Natural killer cell treated with Interleukin-12 subunit alpha and Interleukin-12 subunit beta and Interleukin-15 and Interleukin-18, amount 100 ng/mL, for 72 hours (primary cell): ENCODE measurements around the gene MYO16. TPM values are rescaled to one million over a fixed set of nuclear protein-coding genes. Genes with fewer than 3 reads are reported as not detected.

Experiments used
- ATAC-seq, 2 donors: fragments of 150-1000 bp; cut with Tn5 transposase in 1 of 2; sonication (Bioruptor Pico), chemical (Tn5 transposase) in 1 of 2; 2 replicates each; pipeline ENCODE4 v1.10.0; 2021
- DNase-seq: peaks from one replicate; pipeline ENCODE4 v3.0.0; 2022; ENCODE audit warnings: low spot score
- H3K27ac Mint-ChIP-seq, 2 donors: 1 replicate in 1 of 2; 2 replicates in 1 of 2; pipeline ENCODE4 v1.8.0; 2022; ENCODE audit warnings: mixed read lengths in 2 of 2, mild to moderate bottlenecking in 1 of 2, moderate library complexity in 1 of 2
- H3K27me3 Mint-ChIP-seq, 2 donors: 1 replicate in 1 of 2; 2 replicates in 1 of 2; pipeline ENCODE4 v1.8.0; 2022; ENCODE audit warnings: mixed read lengths in 2 of 2
- H3K36me3 Mint-ChIP-seq: one replicate; pipeline ENCODE4 v1.8.0; 2022; ENCODE audit warnings: mixed read lengths
- H3K4me1 Mint-ChIP-seq, 2 donors: 1 replicate in 1 of 2; 2 replicates in 1 of 2; pipeline ENCODE4 v1.8.0; 2022; ENCODE audit warnings: low read depth in 2 of 2, mixed read lengths in 2 of 2, mild to moderate bottlenecking in 1 of 2
- H3K4me3 Mint-ChIP-seq: one replicate; pipeline ENCODE4 v1.8.0; 2022; ENCODE audit warnings: mixed read lengths
- H3K9me3 Mint-ChIP-seq: 2 replicates; pipeline ENCODE4 v1.8.0; 2022; ENCODE audit warnings: mixed read lengths
- total RNA-seq, 2 donors: library from RNA; stranded (reverse); gene quantifications; one replicate each; pipeline ENCODE4 v1.2.3, GENCODE V29; 2022

The MYO16 gene
- total RNA-seq, 2 donors from 2014 or later: not detected

GRCh38 chr13:108993346-108993745 lies 363.9 kb downstream of the MYO16 start:
- H3K36me3 Mint-ChIP-seq: no peaks in the 10 kb centered on the region
- H3K4me1 Mint-ChIP-seq: no peaks in the 10 kb centered on the region
- H3K4me3 Mint-ChIP-seq: no peak overlapping the region
- DNase-seq: no peak
- H3K9me3 Mint-ChIP-seq: peaks cover 3% of the 10 kb centered on the region
- no peak for ATAC-seq
- H3K27ac Mint-ChIP-seq: no peak overlapping the region
- peaks cover 0 to 4% of the 10 kb centered on the region in 2 donors for H3K27me3 Mint-ChIP-seq

DNA sequence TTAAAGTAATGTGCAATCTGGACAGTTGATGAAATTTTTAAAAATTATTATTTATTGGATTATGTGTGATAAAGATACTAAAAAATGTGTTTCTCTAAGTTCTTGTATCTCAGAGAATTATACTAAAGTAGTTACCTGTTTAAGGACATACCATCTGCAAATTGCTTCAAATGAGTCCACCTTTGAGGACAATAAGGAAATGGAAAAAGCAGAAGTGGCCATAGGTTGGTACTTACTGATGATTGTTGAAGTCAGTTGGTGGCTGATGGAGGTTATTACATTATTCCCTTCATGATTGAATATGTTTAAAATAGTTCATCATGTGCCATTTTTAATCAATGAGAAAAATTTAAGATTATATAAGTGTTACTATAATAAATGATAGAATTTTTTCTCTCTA lies 367.0 kb downstream of the MYO16 start:
- H3K27me3 Mint-ChIP-seq: peaks cover 0 to 4% of the 10 kb centered on the region in 2 donors
- DNase-seq: no peak
- no peak overlapping the region for H3K4me3 Mint-ChIP-seq
- H3K4me1 Mint-ChIP-seq: no peaks in the 10 kb centered on the region
- H3K36me3 Mint-ChIP-seq: no peaks in the 10 kb centered on the region
- peaks cover 3% of the 10 kb centered on the region for H3K9me3 Mint-ChIP-seq
- ATAC-seq: no peak
- no peak overlapping the region for H3K27ac Mint-ChIP-seq

GRCh38 chr13:109000207-109000606 lies 370.8 kb downstream of the MYO16 start:
- Mint-ChIP-seq H3K4me1 (no peaks in the 10 kb centered on the region), H3K27me3 (peaks cover 0 to 4% of the 10 kb centered on the region in 2 donors), H3K36me3 (no peaks in the 10 kb centered on the region), H3K27ac (no peak overlapping the region), H3K4me3 (no peak overlapping the region), H3K9me3 (peaks cover 3% of the 10 kb centered on the region)
- DNase-seq (no peak), ATAC-seq (no peak)

DNA sequence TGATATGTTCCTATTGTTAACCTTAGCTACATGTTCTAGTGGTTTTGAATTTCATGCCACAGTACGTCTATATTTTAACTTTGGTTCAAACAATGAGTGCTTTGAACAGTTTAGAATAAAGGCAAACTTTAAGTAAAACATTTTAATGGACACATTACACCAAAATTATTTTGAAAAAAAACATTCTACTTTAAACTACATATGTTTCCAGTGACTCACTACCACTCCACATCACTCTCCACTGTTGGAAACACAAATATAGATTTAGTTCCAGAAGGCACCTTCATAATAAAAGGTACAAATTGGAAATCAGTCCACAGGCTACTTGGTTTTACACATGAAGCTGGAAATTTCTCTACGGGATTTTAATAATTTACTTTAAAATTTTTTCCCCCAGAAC lies 373.5 kb downstream of the MYO16 start:
- ATAC-seq: no peak
- H3K27me3 Mint-ChIP-seq: peaks cover 0 to 6% of the 10 kb centered on the region in 2 donors
- no peaks in the 10 kb centered on the region for H3K4me1 Mint-ChIP-seq
- DNase-seq: no peak
- H3K27ac Mint-ChIP-seq: no peak overlapping the region
- no peaks in the 10 kb centered on the region for H3K36me3 Mint-ChIP-seq
- H3K4me3 Mint-ChIP-seq: no peak overlapping the region
- peaks cover 4% of the 10 kb centered on the region for H3K9me3 Mint-ChIP-seq

DNA sequence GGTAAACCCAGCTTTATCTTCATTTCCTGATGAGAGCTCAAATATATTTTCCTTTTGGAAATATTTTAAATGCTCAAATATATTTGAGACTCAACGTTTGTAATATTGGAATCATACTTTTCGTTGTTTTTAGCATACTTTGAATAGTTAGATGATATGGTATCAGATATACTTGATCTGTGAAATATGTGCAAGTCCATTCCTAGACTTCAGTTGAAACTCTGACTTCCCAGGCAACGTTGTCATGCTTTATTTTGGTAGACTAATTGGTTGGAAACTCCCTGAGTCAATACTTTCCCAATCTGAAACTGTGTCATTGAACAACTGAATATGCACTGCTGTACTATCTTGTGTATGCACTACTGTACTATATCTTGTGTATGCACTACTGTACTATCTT lies 378.5 kb downstream of the MYO16 start:
- no peaks in the 10 kb centered on the region for H3K36me3 Mint-ChIP-seq
- no peaks in the 10 kb centered on the region for H3K4me1 Mint-ChIP-seq
- H3K4me3 Mint-ChIP-seq: no peak overlapping the region
- DNase-seq (no peak), ATAC-seq (no peak)
- H3K27me3 Mint-ChIP-seq: peaks cover 0 to 6% of the 10 kb centered on the region in 2 donors
- peaks cover 4% of the 10 kb centered on the region for H3K9me3 Mint-ChIP-seq
- H3K27ac Mint-ChIP-seq: no peak overlapping the region

DNA sequence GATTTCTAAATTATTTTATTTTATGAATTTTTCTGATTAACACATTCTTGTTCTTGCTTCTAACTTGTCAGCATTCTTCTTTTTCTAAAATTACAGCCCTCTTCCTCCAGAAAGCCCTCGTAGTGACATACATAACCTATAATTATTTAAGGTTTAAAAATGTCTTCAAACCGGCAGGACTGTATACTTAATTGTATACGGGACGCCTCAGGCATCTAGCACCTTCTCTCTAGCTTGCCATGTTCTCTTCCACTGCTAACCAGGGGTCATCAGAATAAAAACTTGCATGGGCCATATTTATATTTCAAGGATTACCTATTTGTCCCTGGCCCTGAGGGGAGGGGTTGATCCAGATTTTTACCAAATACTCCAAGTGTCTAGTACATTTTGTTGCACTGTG lies 380.3 kb downstream of the MYO16 start:
- Mint-ChIP-seq H3K27me3 (peaks cover 0 to 6% of the 10 kb centered on the region in 2 donors), H3K9me3 (peaks cover 4% of the 10 kb centered on the region), H3K27ac (no peak overlapping the region), H3K4me3 (no peak overlapping the region), H3K4me1 (no peaks in the 10 kb centered on the region), H3K36me3 (no peaks in the 10 kb centered on the region)
- DNase-seq: no peak
- no peak for ATAC-seq

DNA sequence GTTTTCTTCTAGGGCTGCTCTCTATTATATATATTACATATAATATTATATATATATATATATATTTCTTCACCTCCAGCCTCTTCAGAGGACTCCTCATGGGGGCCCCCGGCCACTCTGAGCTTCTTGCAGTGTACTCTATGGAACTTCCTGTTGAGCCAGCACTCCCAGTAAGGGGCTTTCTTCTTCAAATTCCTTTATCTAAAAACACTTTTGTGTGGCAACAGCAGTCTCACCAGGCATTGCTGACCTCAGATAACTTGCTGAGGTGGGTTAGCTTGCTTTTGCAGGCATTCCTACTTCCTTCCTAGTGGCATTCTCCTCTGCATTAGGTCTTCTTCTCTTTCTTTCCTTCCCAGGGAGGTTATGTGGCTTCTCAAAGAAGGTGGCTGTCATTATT lies 381.5 kb downstream of the MYO16 start:
- DNase-seq: no peak
- H3K27me3 Mint-ChIP-seq: peaks cover 0 to 4% of the 10 kb centered on the region in 2 donors
- peaks cover 2% of the 10 kb centered on the region for H3K9me3 Mint-ChIP-seq
- H3K4me1 Mint-ChIP-seq: no peaks in the 10 kb centered on the region
- no peak overlapping the region for H3K4me3 Mint-ChIP-seq
- H3K36me3 Mint-ChIP-seq: no peaks in the 10 kb centered on the region
- H3K27ac Mint-ChIP-seq: no peak overlapping the region
- no peak for ATAC-seq

- no peak overlapping the region for H3K27ac Mint-ChIP-seq
- no peaks in the 10 kb centered on the region for H3K36me3 Mint-ChIP-seq
- peaks cover 0 to 2% of the 10 kb centered on the region in 2 donors for H3K27me3 Mint-ChIP-seq
- peaks cover 6% of the 10 kb centered on the region for H3K9me3 Mint-ChIP-seq
- H3K4me1 Mint-ChIP-seq: no peaks in the 10 kb centered on the region
- ATAC-seq (no peak), DNase-seq (no peak)
- no peak overlapping the region for H3K4me3 Mint-ChIP-seq
Measured at GRCh38 chr13:109012115-109012514, 382.7 kb downstream of the MYO16 start.

- no peak for DNase-seq
- Mint-ChIP-seq H3K4me3 (no peak overlapping the region), H3K9me3 (peaks cover 4% of the 10 kb centered on the region), H3K36me3 (no peaks in the 10 kb centered on the region), H3K27me3 (no peaks in the 10 kb centered on the region), H3K27ac (no peak overlapping the region), H3K4me1 (no peaks in the 10 kb centered on the region)
- no peak for ATAC-seq
Measured at GRCh38 chr13:109021558-109021957, 392.1 kb downstream of the MYO16 start.

DNA sequence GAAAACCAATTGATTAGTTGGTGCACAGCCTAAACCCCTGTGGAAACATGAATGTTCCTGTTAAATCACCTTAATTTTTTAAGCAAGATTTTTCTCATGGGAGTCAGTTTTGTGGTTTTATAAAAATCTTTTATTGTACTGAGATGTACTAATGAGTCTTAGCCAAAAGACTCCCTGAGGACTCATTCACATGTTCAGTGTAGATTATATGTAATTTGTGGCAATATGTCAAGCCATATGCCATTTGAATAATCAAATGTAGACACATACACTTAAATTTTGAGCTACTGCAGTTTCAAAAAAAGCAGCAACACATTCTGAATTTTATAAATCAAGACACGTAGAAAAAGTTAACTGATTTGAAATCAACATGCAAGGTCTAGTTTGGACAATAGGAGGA lies 395.2 kb downstream of the MYO16 start:
- Mint-ChIP-seq H3K36me3 (no peaks in the 10 kb centered on the region), H3K9me3 (no peaks in the 10 kb centered on the region), H3K27me3 (no peaks in the 10 kb centered on the region), H3K4me1 (no peaks in the 10 kb centered on the region), H3K4me3 (no peak overlapping the region), H3K27ac (no peak overlapping the region)
- no peak for ATAC-seq
- no peak for DNase-seq

DNA sequence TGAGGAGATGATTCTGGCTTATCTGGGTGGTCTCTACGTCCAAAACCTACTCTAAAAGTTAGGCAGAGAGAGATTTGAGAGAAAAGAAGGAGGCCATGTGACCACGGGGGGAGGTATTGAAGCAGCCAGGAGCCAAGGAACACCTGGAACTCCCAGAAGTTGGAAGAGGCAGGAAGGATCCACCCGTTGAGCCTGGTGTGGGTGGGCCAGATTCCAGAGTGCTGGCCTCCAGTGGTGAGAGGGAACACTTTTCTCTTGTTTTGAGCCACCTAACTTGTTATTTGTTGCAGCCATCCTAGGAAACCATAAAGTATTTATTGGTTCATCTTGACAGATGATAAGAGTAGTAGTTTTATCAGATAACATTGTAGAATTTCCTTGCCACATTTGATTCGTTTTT lies 396.9 kb downstream of the MYO16 start:
- Mint-ChIP-seq H3K4me1 (no peaks in the 10 kb centered on the region), H3K27ac (no peak overlapping the region), H3K27me3 (no peaks in the 10 kb centered on the region), H3K9me3 (peaks cover 2% of the 10 kb centered on the region), H3K36me3 (no peaks in the 10 kb centered on the region), H3K4me3 (no peak overlapping the region)
- ATAC-seq: no peak
- no peak for DNase-seq

- Mint-ChIP-seq H3K27me3 (peaks cover 3 to 6% of the 10 kb centered on the region in 2 donors), H3K9me3 (peaks cover 2% of the 10 kb centered on the region), H3K36me3 (no peaks in the 10 kb centered on the region), H3K4me1 (no peaks in the 10 kb centered on the region), H3K4me3 (no peak overlapping the region), H3K27ac (no peak overlapping the region)
- DNase-seq (no peak), ATAC-seq (no peak)
Measured at GRCh38 chr13:109028624-109029023, 399.2 kb downstream of the MYO16 start.

DNA sequence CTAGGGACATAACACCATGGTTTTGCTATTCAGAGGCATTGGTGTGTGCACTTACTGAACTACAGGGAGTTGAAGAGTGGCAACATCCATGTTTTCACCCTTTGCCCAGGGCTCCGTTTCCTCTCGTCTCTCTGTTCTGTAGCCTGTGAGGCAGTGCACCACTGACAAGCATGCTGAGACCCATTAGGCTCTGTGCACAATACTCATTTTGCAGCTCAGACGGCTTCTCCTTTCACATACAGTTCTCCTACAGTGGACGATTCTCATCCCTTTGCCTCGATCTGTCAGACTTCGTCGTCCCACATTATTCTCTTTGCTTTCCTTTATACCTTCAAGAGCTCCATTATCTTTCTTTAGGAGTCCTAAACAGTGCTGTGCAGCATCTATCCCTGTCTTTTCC lies 403.7 kb downstream of the MYO16 start:
- Mint-ChIP-seq H3K27me3 (peaks cover 5 to 6% of the 10 kb centered on the region in 2 donors), H3K36me3 (no peaks in the 10 kb centered on the region), H3K27ac (no peak overlapping the region), H3K4me1 (no peaks in the 10 kb centered on the region), H3K4me3 (no peak overlapping the region), H3K9me3 (peaks cover 6% of the 10 kb centered on the region)
- DNase-seq (no peak), ATAC-seq (no peak)

DNA sequence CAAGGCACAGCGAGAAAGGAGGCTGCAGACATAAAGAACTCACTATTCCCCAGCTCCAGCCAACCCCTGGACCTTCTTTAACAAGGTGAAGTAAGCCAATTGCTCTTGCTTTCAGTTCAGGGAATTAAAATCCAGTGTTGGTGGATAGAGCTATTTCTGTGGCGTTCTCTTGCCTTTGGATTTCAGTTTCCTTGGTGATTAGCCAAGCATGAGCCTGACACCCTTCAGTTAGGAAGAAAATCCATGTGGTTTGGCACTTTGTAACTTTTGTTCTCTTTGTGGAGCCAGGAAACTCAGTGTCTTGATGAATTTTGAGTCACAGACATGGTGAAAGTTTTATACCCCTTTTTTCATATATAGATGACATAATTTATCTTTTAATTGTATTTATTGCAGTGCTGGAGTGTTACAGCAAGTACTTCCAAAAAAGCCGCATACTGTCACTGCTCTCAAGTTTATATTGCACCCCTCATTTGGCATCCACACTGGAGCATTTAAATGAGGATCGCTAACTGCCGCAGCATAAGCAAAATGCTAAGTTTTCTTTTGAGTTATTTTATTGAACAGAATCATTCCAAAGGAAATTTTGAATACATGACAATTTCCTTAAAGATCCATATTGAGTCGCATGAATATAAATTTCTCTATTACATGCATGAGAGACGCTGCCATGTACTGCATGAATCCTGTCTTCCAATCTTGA lies 406.8 kb downstream of the MYO16 start:
- H3K27me3 Mint-ChIP-seq: peaks cover 5 to 6% of the 10 kb centered on the region in 2 donors
- H3K9me3 Mint-ChIP-seq: peaks cover 4% of the 10 kb centered on the region
- no peak overlapping the region for H3K27ac Mint-ChIP-seq
- DNase-seq: no peak
- H3K4me3 Mint-ChIP-seq: no peak overlapping the region
- H3K4me1 Mint-ChIP-seq: no peaks in the 10 kb centered on the region
- H3K36me3 Mint-ChIP-seq: no peaks in the 10 kb centered on the region
- ATAC-seq: no peak

- Mint-ChIP-seq H3K27me3 (no peaks in the 10 kb centered on the region), H3K36me3 (no peaks in the 10 kb centered on the region), H3K4me1 (no peaks in the 10 kb centered on the region), H3K4me3 (no peak overlapping the region), H3K27ac (no peak overlapping the region), H3K9me3 (no peaks in the 10 kb centered on the region)
- DNase-seq (no peak), ATAC-seq (no peak)
Measured at GRCh38 chr13:109043636-109044035, 414.2 kb downstream of the MYO16 start.
